Prostate gland (tissue), 2 donors: ENCODE data around the gene INPP5A.

Experiments used
- POLR2A ChIP-seq: fragments of 450-650 bp; IDR thresholded peaks from one replicate; pipeline ENCODE4 v1.6.1; 2016; ENCODE audit warnings: antibody characterized with exemption, mild to moderate bottlenecking
- TF ChIP-seq, protein P1 (sequence below), 4 experiments: fragments of 200-600 bp in 2 of 4; fragments of 450-650 bp in 2 of 4; sonication (generic) in 2 of 4; IDR thresholded peaks; 1 replicate in 3 of 4; 2 replicates in 1 of 4; pipeline ENCODE4 v1.5.1; 2016 to 2019; ENCODE audit warnings: antibody characterized with exemption in 4 of 4, mild to moderate bottlenecking in 2 of 4, moderate library complexity in 2 of 4

DNA sequence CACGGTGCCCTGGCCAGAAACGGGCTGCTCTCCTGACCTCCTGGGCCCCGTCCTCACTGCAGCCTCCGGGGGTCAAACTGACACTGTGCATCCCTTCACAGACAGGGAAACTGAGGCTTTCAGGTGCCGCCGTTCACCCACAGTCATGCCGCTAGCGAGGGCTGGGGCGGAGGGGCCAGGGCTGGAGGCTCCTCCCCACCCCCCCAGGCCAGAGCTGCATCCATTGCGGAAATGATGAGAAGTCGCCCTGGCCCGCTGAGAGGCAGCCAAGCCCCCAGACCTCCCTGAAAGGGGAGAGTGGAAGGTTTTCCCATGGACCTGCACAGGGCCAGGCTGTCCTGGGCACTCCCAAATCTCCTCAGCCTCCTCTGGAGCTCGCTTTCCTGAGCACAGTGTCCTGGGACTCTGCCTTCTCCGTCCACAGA, 16.5 kb upstream of the INPP5A start:
- no peak for TF ChIP-seq POLR2A
- TF ChIP-seq, protein P1, sequence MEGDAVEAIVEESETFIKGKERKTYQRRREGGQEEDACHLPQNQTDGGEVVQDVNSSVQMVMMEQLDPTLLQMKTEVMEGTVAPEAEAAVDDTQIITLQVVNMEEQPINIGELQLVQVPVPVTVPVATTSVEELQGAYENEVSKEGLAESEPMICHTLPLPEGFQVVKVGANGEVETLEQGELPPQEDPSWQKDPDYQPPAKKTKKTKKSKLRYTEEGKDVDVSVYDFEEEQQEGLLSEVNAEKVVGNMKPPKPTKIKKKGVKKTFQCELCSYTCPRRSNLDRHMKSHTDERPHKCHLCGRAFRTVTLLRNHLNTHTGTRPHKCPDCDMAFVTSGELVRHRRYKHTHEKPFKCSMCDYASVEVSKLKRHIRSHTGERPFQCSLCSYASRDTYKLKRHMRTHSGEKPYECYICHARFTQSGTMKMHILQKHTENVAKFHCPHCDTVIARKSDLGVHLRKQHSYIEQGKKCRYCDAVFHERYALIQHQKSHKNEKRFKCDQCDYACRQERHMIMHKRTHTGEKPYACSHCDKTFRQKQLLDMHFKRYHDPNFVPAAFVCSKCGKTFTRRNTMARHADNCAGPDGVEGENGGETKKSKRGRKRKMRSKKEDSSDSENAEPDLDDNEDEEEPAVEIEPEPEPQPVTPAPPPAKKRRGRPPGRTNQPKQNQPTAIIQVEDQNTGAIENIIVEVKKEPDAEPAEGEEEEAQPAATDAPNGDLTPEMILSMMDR (IDR thresholded peaks at IDR 0.05): no peak
